Kidney (tissue), 14 donors: ENCODE data around the gene USP17L26. TPM values are rescaled to one million over a fixed set of nuclear protein-coding genes. Genes with fewer than 3 reads are reported as not detected.
"Not testable (repeated sequence)": the region's sequence is repeated elsewhere in the genome, so short reads cannot be mapped to it uniquely, and the experiment has no call there.

Experiments used
- DNase-seq, 5 donors: peaks; one replicate each; pipeline ENCODE4 v3.0.0-alpha.2; 2013 to 2020
- FAIRE-seq: peaks from 2 replicates; lab custom pipeline; 2012; peaks lifted over from hg19 to GRCh38; lab: Jason Lieb, UNC
- H3K27ac ChIP-seq, 2 donors: one replicate each; pipeline ENCODE4 v1.7.0; 2013; ENCODE audit warnings: low read depth in 2 of 2, low read length in 2 of 2, inconsistent platforms in 1 of 2
- H3K27me3 ChIP-seq: one replicate; pipeline ENCODE4 v1.7.1; 2013; ENCODE audit warnings: low read length, inconsistent platforms; ENCODE audit not compliant: control insufficient read depth, insufficient read depth
- H3K36me3 ChIP-seq, 3 donors: one replicate each; pipeline versions ENCODE4 v1.7.0 to v1.7.1; 2013; ENCODE audit warnings: low read length in 3 of 3, control low read depth in 1 of 3, inconsistent platforms in 1 of 3; ENCODE audit not compliant: insufficient read depth in 3 of 3, control insufficient read depth in 2 of 3
- H3K4me1 ChIP-seq, 3 donors: one replicate each; pipeline versions ENCODE4 v1.7.0 to v1.7.1; 2013; ENCODE audit warnings: low read length in 3 of 3, inconsistent platforms in 1 of 3, low read depth in 1 of 3; ENCODE audit not compliant: control insufficient read depth in 2 of 3, insufficient read depth in 2 of 3
- H3K4me3 ChIP-seq, 3 donors: one replicate each; pipeline versions ENCODE4 v1.7.0 to v1.8.1; 2013; ENCODE audit warnings: low read length in 3 of 3, control low read depth in 1 of 3, inconsistent platforms in 1 of 3
- H3K9ac ChIP-seq, 3 donors: one replicate each; pipeline versions ENCODE4 v1.7.0 to v1.7.1; 2013; ENCODE audit warnings: low read length in 3 of 3, control low read depth in 1 of 3, inconsistent platforms in 1 of 3
- H3K9me3 ChIP-seq, 3 donors: one replicate each; pipeline versions ENCODE4 v1.7.0 to v1.7.1; 2013; ENCODE audit warnings: low read length in 3 of 3, control low read depth in 1 of 3, inconsistent platforms in 1 of 3; ENCODE audit not compliant: control insufficient read depth in 2 of 3, insufficient read depth in 1 of 3
- CTCF ChIP-seq: IDR thresholded peaks from 3 replicates; pipeline ENCODE4 v1.5.1; 2012; ENCODE audit warnings: mild to moderate bottlenecking, moderate library complexity, borderline replicate concordance; ENCODE audit not compliant: insufficient read depth; ENCODE audit errors: extremely low read depth
- intact Hi-C: fragments of 100-400 bp; cut with DNase I; formaldehyde crosslinking; loops from one replicate; pipeline ENCODE4 v1.11.1; 2022
- polyA plus RNA-seq: library from polyadenylated mRNA; stranded (reverse); fragments of 350-450 nt; fragmentation: Illumina TruSeq; extraction: RNeasy Lipid Tissue Mini Kit (QIAGEN cat#74804); gene quantifications from one replicate; pipeline ENCODE4 v1.2.3, GENCODE V29; 2014; ENCODE audit warnings: low read depth, low replicate concordance; ENCODE audit not compliant: insufficient read depth
- total RNA-seq: library from RNA; stranded (reverse); fragmentation: NEBNext Ultra II Directional; extraction: Animal tissue kit (Norgen Biotek cat#: 25700); gene quantifications from one replicate; pipeline ENCODE4 v1.2.1, GENCODE V29; 2021
- donor health status: control.
- donor health status: control.
- donor health status: control.
- donor health status: control.
- donor health status: control.
- donor health status: DM: yes; HTN: yes; CAD: no.
- donor health status: Normal renal cell carcinoma (clear cell type).

USP17L26 gene
- total and polyA plus RNA-seq, 2 donors from 2014 or later = not detected

- H3K4me1 ChIP-seq, FAIRE-seq, H3K27ac ChIP-seq, H3K9me3 ChIP-seq, intact Hi-C loops, H3K36me3 ChIP-seq, H3K9ac ChIP-seq, H3K27me3 ChIP-seq, DNase-seq, H3K4me3 ChIP-seq: not testable (repeated sequence)
Observed at GRCh38 chr4:9353338-9353737, 18.9 kb downstream of the USP17L26 start, which contains the start of gene USP17L29. Gene USP17L29, plus strand, starts transcription at chr4:9353638. Its CDS starts 0 bp downstream, at chr4:9353638.

- H3K9me3 ChIP-seq, DNase-seq, intact Hi-C loops, H3K4me3 ChIP-seq, H3K36me3 ChIP-seq, FAIRE-seq, H3K27me3 ChIP-seq, H3K27ac ChIP-seq, H3K9ac ChIP-seq, H3K4me1 ChIP-seq: not testable (repeated sequence)
Observed at GRCh38 chr4:9362829-9363228, 28.4 kb downstream of the USP17L26 start, which contains the start of gene USP17L30. Gene USP17L30, plus strand, starts transcription at chr4:9363129. Its CDS starts 0 bp downstream, at chr4:9363129.

- H3K9ac ChIP-seq, H3K27me3 ChIP-seq, H3K4me1 ChIP-seq, DNase-seq, H3K27ac ChIP-seq, H3K9me3 ChIP-seq, H3K36me3 ChIP-seq, H3K4me3 ChIP-seq, FAIRE-seq, intact Hi-C loops: not testable (repeated sequence)
Observed at GRCh38 chr4:9379881-9380280, 45.4 kb downstream of the USP17L26 start.

- TF ChIP-seq CTCF = peak; percentile 30
- H3K27ac ChIP-seq, H3K4me1 ChIP-seq, H3K36me3 ChIP-seq, intact Hi-C loops, H3K9ac ChIP-seq, H3K9me3 ChIP-seq, H3K27me3 ChIP-seq: not testable (repeated sequence)
- peak; percentile 12 to 79 (median 41) for DNase-seq
- H3K4me3 ChIP-seq = peak overlapping the region in 1 of 3 donors; percentile 37
- FAIRE-seq = peak; percentile 90
Observed at GRCh38 chr4:9381012-9381534, 46.6 kb downstream of the USP17L26 start.

GRCh38 chr4:9384126-9384525 lies 49.7 kb downstream of the USP17L26 start:
- no peak for TF ChIP-seq CTCF
- H3K4me1 ChIP-seq = no peaks in the 10 kb centered on the region
- DNase-seq (no peak), FAIRE-seq (no peak)
- intact Hi-C loops = no loop called here
- H3K36me3 ChIP-seq = no peaks in the 10 kb centered on the region
- no peak overlapping the region for H3K27ac ChIP-seq
- no peaks in the 10 kb centered on the region for H3K27me3 ChIP-seq
- no peak overlapping the region for H3K4me3 ChIP-seq
- no peaks in the 10 kb centered on the region for H3K9me3 ChIP-seq
- H3K9ac ChIP-seq = no peak overlapping the region
